PC-3 (cell line): ENCODE measurements around the gene INO80E.

Experiments used
- EZH2 ChIP-seq: fragments of 300-600 bp; sonication (generic); IDR thresholded peaks from one replicate; pipeline ENCODE4 v1.6.1; 2017; ENCODE audit warnings: antibody characterized with exemption, mild to moderate bottlenecking, low read length; ENCODE audit not compliant: unreplicated experiment
- TF ChIP-seq, protein P1 (sequence below): fragments of 300-600 bp; sonication (generic); conservative IDR thresholded peaks from 2 replicates; pipeline ENCODE4 v1.5.1; 2017; ENCODE audit warnings: antibody characterized with exemption, low read depth, mild to moderate bottlenecking, low read length

DNA sequence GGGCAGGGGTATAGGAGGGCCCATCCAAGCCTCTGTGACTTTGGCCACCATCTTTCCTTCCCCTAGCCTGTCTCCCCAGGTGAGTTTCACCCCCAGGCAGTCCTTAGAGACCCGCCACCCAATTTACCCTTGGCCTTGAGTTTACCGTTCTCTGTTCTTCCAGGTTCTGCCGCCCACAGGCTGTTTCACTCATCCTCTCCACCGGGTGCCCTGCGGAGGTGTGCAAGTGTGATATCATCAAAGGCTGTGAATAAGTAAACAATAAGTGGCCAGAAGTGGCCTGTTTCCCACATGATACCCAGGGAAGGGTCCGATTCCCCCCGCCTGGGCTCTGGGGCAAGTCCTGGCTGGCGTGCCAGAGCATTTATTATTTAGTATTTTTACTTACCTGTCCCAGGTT, 50.1 kb downstream of the INO80E start:
- TF ChIP-seq, protein P1, sequence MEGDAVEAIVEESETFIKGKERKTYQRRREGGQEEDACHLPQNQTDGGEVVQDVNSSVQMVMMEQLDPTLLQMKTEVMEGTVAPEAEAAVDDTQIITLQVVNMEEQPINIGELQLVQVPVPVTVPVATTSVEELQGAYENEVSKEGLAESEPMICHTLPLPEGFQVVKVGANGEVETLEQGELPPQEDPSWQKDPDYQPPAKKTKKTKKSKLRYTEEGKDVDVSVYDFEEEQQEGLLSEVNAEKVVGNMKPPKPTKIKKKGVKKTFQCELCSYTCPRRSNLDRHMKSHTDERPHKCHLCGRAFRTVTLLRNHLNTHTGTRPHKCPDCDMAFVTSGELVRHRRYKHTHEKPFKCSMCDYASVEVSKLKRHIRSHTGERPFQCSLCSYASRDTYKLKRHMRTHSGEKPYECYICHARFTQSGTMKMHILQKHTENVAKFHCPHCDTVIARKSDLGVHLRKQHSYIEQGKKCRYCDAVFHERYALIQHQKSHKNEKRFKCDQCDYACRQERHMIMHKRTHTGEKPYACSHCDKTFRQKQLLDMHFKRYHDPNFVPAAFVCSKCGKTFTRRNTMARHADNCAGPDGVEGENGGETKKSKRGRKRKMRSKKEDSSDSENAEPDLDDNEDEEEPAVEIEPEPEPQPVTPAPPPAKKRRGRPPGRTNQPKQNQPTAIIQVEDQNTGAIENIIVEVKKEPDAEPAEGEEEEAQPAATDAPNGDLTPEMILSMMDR = no peak
- TF ChIP-seq EZH2 = no peak
